Ectodermal cell (in vitro differentiated cells): ENCODE measurements around the gene SCGB1C2.

Experiments
- H3K27ac ChIP-seq: 2 replicates; pipeline ENCODE4 v1.7.0; 2013; ENCODE audit warnings: mild to moderate bottlenecking, low read depth, low read length; ENCODE audit not compliant: insufficient read depth, poor library complexity, severe bottlenecking
- H3K27me3 ChIP-seq: 2 replicates; pipeline ENCODE4 v1.7.0; 2013; ENCODE audit warnings: mild to moderate bottlenecking, low read length; ENCODE audit not compliant: insufficient read depth, control insufficient read depth, poor library complexity, severe bottlenecking
- H3K36me3 ChIP-seq: one replicate; pipeline ENCODE4 v1.7.0; 2013; ENCODE audit warnings: low read length; ENCODE audit not compliant: control insufficient read depth, insufficient read depth
- H3K4me1 ChIP-seq: one replicate; pipeline ENCODE4 v1.7.0; 2013; ENCODE audit warnings: low read length; ENCODE audit not compliant: control insufficient read depth, insufficient read depth
- H3K4me3 ChIP-seq: 2 replicates; pipeline ENCODE4 v1.7.0; 2013; ENCODE audit warnings: low read depth, low read length, control low read depth; ENCODE audit not compliant: insufficient read depth
- H3K9me3 ChIP-seq: 2 replicates; pipeline ENCODE4 v1.7.0; 2013; ENCODE audit warnings: mild to moderate bottlenecking, low read length, moderate library complexity; ENCODE audit not compliant: control insufficient read depth
- WGBS, 2 experiments: methylation state at CpG; one replicate each; pipeline ENCODE4 v1.1.7; 2013; ENCODE audit warnings: missing lambda C conversion rate in 2 of 2; 5-methylcytosine and 5-hydroxymethylcytosine counted together

The SCGB1C2 gene

DNA sequence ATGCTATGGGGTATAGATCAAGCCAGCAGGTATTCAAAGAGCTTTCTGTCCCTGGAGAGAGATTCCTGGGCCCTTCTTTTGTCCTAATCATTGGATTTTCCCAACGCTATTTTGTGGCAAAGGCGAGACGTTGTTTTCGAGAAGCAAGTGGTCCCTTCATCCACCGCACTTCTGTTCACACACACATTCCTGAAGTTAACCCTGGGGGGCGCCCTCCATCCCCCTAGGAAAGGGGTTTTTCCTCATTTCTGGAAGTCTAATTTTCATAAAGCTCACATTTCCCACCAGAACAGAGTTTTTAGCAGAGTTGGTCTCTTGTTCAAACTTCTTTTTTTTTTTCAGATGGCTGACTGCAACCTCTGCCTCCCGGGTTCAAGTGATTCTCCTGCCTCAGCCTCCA, 11.9 kb downstream of the SCGB1C2 start:
- Histone ChIP-seq H3K36me3 (no peaks in the 10 kb centered on the region), H3K27ac (no peak overlapping the region), H3K4me3 (no peak overlapping the region), H3K4me1 (peaks cover 6% of the 10 kb centered on the region), H3K9me3 (no peaks in the 10 kb centered on the region), H3K27me3 (no peaks in the 10 kb centered on the region)
- 82% methylated on average over 7 of the region's 7 CpGs for WGBS, 2 experiments

DNA sequence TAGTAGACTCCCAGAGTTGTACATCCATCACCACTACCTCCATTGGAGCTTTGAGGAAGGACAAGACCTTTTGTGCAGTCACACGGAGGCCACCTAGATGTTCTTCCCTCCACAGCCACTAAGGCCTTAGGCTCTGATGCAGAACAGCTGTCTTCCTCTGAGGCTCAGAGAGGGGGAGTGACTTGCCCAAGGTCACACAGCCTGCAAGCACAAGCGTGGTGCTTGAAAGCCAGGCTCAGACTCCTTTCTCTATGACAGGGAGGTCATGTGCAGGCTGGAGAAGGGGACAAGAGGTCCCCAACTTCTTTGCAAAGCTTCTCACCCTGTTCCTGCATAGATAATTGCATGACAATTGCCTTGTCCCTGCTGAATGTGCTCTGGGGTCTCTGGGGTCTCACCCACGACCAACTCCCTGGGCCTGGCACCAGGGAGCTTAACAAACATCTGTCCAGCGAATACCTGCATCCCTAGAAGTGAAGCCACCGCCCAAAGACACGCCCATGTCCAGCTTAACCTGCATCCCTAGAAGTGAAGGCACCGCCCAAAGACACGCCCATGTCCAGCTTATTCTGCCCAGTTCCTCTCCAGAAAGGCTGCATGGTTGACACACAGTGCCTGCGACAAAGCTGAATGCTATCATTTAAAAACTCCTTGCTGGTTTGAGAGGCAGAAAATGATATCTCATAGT, 12.7 kb downstream of the SCGB1C2 start:
- H3K9me3 ChIP-seq, result no peaks in the 10 kb centered on the region
- no peak overlapping the region for H3K4me3 ChIP-seq
- H3K4me1 ChIP-seq, result peaks cover 6% of the 10 kb centered on the region
- 85 to 86% methylated on average over 9 of the region's 9 CpGs for WGBS, 2 experiments
- H3K27ac ChIP-seq, result no peak overlapping the region
- no peaks in the 10 kb centered on the region for H3K36me3 ChIP-seq
- no peaks in the 10 kb centered on the region for H3K27me3 ChIP-seq

DNA sequence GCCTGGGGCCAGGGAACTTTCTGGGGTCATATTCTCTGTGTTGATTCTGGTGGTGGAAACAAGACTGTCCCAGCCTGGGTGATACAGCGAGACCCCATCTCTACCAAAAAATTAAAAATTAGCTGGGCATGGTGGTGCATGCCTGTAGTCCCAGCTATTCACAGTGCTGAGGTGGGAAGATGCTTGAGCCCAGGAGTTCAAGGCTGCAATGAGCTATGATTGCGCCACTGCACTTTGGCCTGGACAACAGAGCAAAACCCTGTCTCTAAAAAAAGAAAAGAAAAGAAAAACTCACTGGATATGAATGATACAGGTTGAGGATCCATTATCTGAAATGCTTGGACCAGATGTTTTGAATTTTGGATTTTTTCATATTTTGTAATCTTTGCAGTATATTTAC, 13.6 kb downstream of the SCGB1C2 start:
- WGBS, 2 experiments, result 87 to 95% methylated on average over 2 of the region's 2 CpGs
- H3K36me3 ChIP-seq, result no peaks in the 10 kb centered on the region
- no peak overlapping the region for H3K27ac ChIP-seq
- H3K4me1 ChIP-seq, result peaks cover under 1% of the 10 kb centered on the region
- H3K27me3 ChIP-seq, result no peaks in the 10 kb centered on the region
- H3K9me3 ChIP-seq, result no peaks in the 10 kb centered on the region
- no peak overlapping the region for H3K4me3 ChIP-seq

DNA sequence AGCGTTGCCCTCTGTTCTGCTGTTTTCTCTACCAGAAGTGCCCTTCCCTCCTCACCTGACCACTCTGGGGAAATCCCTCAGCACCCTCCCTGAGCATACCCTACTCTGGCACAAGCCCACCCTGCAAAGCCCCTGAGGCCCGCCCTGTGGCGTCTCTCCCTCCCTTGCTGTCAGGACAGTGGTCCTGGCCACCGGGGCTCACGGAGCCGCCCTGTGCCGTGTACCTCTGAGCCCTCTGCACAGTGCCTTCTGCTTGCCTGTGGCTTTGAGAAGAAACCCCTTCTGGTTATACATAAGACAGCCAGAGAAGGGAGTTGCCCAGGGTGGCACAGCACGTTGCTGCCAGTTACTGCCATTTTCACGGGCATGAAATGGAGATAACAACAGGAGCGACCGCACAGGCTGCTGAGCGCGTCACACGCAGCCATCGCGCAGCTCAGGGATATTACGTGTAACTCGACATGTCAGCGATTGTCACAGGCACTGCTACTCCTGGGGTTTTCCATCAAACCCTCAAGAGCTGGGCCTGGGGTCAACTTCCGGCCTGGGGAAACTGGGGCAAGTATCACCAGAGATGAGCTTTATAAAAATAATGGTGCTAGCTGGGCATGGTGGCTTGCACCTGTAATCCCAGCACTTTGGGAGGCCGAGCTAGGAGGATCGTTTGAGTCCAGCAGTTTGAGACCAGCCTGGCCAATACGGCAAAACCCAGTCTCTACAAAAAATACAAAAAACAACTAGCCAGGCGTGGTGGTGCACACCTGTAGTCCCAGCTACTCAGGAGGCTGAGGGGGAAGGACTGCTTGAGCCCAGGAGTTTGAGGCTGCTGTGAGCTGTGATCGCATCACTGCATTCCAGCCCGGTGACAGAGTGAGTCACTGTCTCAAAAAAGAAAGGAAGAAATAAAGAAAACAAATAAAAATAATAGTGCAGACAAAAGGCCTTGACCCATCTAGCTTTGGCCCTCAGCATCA, 14.8 kb downstream of the SCGB1C2 start:
- WGBS, 2 experiments, result 83% methylated on average over 26 of the region's 26 CpGs
- Histone ChIP-seq H3K9me3 (no peaks in the 10 kb centered on the region), H3K27ac (no peak overlapping the region), H3K27me3 (no peaks in the 10 kb centered on the region), H3K4me3 (no peak overlapping the region), H3K4me1 (no peaks in the 10 kb centered on the region), H3K36me3 (no peaks in the 10 kb centered on the region)

DNA sequence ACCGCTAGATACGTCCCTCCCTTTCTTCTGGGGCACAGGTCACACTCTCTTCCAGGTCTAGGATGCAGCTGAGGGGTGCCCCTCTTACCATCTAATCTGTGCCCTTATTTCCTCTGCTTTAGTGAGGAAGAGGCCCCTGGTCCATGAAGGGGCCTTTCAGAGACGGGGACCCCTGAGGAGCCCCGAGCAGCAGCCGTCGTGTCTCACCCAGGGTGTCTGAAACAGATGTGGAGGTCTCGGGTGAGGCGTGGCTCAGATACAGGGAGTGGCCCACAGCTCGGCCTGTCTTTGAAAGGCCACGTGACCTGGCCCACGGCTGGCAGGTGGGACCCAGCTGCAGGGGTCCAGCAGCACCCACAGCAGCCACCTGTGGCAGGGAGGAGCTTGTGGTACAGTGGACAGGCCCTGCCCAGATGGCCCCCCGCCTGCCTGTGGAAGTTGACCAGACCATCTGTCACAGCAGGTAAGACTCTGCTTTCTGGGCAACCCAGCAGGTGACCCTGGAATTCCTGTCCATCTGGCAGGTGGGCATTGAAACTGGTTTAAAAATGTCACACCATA, 15.6 kb downstream of the SCGB1C2 start:
- Histone ChIP-seq H3K4me1 (no peaks in the 10 kb centered on the region), H3K27ac (no peak overlapping the region), H3K4me3 (no peak overlapping the region), H3K27me3 (no peaks in the 10 kb centered on the region), H3K9me3 (no peaks in the 10 kb centered on the region), H3K36me3 (no peaks in the 10 kb centered on the region)
- WGBS, 2 experiments, result 91 to 93% methylated on average over 12 of the region's 12 CpGs

DNA sequence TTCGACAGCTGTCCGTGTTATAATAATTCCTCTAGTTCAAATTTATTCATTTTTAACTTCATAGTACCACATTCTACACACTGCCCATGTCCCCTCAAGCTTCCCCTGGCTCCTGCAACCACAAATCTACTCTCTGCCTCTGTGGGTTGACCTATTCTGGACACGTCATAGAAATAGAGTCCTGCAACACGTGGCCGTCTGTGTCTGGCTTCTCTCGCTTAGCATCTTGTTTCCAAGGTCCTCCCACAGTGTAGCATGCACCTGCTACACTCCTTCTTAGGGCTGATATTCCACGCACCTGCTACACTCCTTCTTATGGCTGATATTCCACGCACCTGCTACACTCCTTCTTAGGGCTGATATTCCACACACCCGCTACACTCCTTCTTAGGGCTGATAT, 16.5 kb downstream of the SCGB1C2 start:
- Histone ChIP-seq H3K27me3 (no peaks in the 10 kb centered on the region), H3K27ac (no peak overlapping the region), H3K4me1 (no peaks in the 10 kb centered on the region), H3K4me3 (no peak overlapping the region), H3K9me3 (no peaks in the 10 kb centered on the region), H3K36me3 (no peaks in the 10 kb centered on the region)
- WGBS, 2 experiments, result 89% methylated on average over 9 of the region's 9 CpGs

DNA sequence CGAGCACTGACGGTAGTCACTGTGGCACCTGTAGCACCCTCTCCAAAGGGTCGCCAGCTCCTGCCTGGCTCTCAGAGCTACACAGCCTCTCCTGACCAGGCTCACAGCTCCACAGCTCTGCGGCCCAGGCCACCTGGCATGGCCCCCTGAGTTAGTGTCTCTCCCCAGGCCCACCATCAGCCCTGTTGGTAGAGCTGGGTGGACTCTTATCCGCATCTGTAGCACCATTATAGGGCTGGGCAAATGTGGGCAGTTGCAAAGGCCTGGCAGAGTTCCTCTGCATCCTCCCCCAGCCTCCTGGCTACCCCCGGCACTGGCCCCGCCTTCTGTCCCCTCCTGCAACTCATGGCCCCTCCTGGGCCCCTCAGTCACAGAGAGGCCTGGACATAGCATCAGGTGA, 18.2 kb downstream of the SCGB1C2 start:
- Histone ChIP-seq H3K4me3 (no peak overlapping the region), H3K4me1 (no peaks in the 10 kb centered on the region), H3K27me3 (no peaks in the 10 kb centered on the region), H3K9me3 (no peaks in the 10 kb centered on the region), H3K36me3 (no peaks in the 10 kb centered on the region), H3K27ac (no peak overlapping the region)
- 94% methylated on average over 7 of the region's 7 CpGs for WGBS, 2 experiments

DNA sequence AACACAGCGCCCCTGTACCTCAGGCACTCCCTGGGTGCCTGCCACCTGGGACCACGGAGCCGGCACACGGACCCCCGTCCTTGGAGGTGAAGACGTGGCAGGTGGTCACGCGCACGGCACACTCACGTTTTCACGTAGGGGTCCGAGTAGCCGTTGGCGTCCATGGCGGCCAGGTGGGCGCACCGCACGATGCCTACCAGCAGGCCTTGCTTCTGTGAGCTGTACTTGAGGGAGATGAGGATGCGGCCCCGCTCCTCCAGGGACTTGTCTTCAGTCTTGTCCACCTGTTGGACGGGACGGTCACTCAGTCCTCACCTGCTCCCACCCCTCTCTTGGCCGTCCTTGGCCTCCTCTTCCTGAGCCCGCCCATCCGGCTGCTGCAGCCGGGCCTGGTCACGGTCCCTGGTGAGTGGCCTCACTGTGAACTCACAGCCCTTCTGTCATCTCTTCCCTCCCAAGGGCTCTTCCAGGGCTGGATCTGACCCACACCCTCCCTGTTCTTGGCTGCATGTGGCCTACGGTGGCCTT, 18.8 kb downstream of the SCGB1C2 start:
- Histone ChIP-seq H3K36me3 (no peaks in the 10 kb centered on the region), H3K4me3 (no peak overlapping the region), H3K27me3 (no peaks in the 10 kb centered on the region), H3K4me1 (no peaks in the 10 kb centered on the region), H3K27ac (no peak overlapping the region), H3K9me3 (no peaks in the 10 kb centered on the region)
- 95% methylated on average over 28 of the region's 28 CpGs for WGBS, 2 experiments

DNA sequence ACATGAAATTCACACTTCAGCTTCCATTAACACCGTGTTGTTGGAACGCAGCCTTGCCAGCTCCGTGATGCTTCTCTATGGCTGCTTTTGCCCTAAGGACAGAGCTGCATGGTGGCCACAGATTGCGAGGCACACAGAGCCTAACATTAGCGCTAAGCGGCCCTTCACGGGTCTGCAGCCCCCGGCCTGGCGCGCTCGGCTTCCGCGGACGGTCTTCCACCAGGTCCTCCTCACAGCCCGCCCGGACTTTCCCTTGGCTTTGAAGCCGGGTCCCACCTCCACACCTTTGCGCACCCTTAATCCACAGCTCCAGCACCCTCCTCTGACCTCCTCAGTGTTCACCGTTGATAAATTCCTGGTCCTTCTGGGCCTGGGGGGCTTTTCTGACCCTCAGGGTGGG, 19.6 kb downstream of the SCGB1C2 start:
- Histone ChIP-seq H3K4me1 (no peaks in the 10 kb centered on the region), H3K4me3 (no peak overlapping the region), H3K27ac (no peak overlapping the region), H3K27me3 (no peaks in the 10 kb centered on the region), H3K9me3 (no peaks in the 10 kb centered on the region), H3K36me3 (no peaks in the 10 kb centered on the region)
- WGBS, 2 experiments, result 92 to 93% methylated on average over 19 of the region's 19 CpGs

DNA sequence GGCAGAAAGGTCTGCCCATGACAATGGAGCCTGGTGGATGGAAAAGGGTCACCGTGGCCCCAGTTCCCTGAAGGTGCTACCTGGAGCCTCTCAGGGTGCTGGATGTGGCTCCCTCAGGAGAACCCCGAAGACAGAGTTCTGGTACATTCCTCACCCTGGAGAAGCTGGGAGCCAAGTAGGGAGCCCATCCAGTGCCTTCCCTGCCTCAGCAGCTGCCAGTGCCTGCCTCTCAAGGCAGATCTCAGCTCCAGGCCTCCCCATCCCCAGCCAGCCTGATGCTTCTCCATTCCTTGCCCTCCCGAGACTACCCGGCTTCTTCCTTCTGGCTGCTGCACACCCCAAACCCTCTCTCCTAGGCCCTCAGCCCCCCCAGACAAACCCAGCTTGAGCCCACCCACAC, 20.5 kb downstream of the SCGB1C2 start:
- H3K4me1 ChIP-seq, result no peaks in the 10 kb centered on the region
- no peaks in the 10 kb centered on the region for H3K9me3 ChIP-seq
- no peak overlapping the region for H3K4me3 ChIP-seq
- H3K27ac ChIP-seq, result no peak overlapping the region
- no peaks in the 10 kb centered on the region for H3K36me3 ChIP-seq
- no peaks in the 10 kb centered on the region for H3K27me3 ChIP-seq
- WGBS, 2 experiments, result 90 to 91% methylated on average over 4 of the region's 4 CpGs
